HS-27A (cell line): ENCODE measurements around the gene INHBA.

Experiments
- DNase-seq: peaks from one replicate; pipeline ENCODE4 v3.0.0-alpha.2; 2012; ENCODE audit warnings: low read depth, missing footprints

The INHBA gene

GRCh38 chr7:41702635-41703371 lies at the start of gene INHBA:
Gene INHBA (minus strand): TSS chr7:41703090. CDS start chr7:41700374, 2,716 bp downstream.
- DNase-seq = no peak

- no peak for DNase-seq
Observed at GRCh38 chr7:41752615-41753014, 49.7 kb upstream of the INHBA start.

GRCh38 chr7:41750661-41751540 lies 48.0 kb upstream of the INHBA start:
- no peak for DNase-seq

- no peak for DNase-seq
Observed at GRCh38 chr7:41747961-41748360, 45.1 kb upstream of the INHBA start.

- no peak for DNase-seq
Observed at GRCh38 chr7:41745451-41745850, 42.6 kb upstream of the INHBA start.

DNA sequence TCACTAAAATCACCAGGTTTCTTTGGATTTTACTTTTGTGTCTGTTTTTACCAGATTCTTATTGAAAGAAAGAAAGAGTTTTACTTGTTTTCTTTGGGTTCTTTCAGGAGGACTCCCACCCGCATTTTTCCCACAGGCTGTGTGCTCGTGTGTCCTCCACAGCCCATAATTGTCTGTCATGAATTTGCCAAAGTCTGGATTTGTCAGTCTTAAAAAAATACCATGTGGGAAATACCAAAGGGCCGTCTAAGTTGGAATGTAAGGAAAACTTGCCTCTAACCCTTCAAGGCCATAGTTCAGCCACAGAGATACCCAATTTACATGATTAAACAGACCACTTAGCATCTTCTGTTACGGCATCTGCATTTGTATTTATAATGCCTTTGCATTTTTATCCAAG lies 41.3 kb upstream of the INHBA start:
- DNase-seq = no peak

GRCh38 chr7:41742401-41743020 lies 39.6 kb upstream of the INHBA start:
- no peak for DNase-seq

GRCh38 chr7:41738806-41739205 lies 35.9 kb upstream of the INHBA start:
- DNase-seq = no peak

DNA sequence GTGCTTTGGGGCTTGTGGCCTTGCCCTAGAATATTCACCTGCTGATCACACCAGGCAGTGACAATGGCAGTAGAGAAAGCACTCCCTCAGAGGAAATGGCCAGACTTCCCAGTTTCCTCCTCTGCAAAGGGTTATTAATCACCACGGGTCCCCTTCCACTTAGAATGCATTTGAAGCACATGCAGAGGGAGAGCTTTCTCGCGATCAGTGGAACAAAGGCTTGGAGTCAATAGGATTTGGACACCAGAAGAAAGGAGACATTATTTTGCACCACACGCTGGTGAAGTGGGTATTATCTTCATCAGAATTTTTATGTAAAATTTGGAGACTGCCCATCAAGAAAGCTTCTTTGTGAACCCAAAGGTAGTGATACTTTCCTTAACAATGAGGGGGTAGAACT lies 35.4 kb upstream of the INHBA start:
- DNase-seq = no peak

DNA sequence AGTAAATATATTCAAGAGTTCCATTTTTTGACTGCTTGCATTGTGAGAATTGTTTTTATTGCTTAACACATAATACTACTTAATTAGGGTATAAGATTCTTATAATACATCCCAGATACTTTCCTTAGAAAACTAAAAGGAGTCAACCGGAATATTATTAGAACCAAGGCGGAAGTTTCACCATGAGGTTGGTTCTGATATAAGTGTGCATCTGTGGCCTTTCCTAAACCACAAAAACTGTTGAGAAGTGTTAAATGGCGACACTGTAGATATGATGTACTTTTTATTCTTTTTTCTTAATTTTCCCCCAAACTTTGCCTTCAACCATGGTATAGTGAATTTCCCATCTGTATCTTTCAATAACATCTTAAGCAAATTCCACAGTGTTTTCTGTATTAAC lies 32.3 kb upstream of the INHBA start:
- no peak for DNase-seq

DNA sequence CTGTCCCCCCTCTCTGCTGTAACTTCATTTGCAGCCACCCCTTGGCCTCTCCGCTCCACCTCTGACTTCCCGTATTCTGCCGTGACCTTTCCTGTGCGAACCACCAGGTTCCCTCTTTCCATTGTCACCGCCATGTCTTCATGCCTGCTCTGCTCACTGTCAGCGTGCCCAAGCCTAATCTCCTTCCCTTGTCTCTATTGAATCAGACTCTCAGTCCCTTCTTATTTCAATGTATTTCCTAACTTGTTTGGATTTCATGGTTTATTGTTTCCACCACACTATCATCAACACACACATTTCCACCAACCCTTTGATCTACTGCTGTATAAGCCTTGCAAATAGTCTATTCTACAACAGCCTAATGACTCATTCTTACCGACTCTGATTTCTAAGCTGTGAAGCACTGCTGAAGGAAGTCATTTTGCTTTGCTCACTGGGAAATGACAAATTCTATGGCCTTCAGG lies 30.0 kb upstream of the INHBA start:
- DNase-seq = no peak

GRCh38 chr7:41732436-41732785 lies 29.5 kb upstream of the INHBA start:
- DNase-seq = no peak

GRCh38 chr7:41731493-41732435 lies 28.9 kb upstream of the INHBA start:
- no peak for DNase-seq

- DNase-seq = no peak
Observed at GRCh38 chr7:41730668-41731067, 27.8 kb upstream of the INHBA start.

- DNase-seq = no peak
Observed at GRCh38 chr7:41730161-41730560, 27.3 kb upstream of the INHBA start.

GRCh38 chr7:41729059-41729458 lies 26.2 kb upstream of the INHBA start:
- DNase-seq = no peak

DNA sequence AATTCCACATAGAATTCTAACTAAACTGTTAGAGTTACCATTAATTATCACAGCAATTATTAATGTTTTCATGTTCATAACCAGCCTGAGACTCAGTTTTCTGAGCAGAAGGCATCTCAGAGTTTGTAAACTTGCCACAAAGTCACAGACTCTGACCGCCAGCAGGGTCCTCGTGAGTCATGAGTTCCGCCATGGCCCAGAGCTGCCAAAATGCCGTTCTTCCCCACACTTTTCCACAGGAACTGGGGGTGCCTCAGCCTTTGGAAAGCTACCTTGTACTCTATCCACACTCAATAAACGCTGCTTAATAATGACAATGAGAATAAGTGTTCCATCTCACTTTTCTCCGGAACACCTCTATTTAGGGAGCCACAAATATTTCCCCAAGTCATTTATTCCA lies 22.1 kb upstream of the INHBA start:
- DNase-seq = no peak

DNA sequence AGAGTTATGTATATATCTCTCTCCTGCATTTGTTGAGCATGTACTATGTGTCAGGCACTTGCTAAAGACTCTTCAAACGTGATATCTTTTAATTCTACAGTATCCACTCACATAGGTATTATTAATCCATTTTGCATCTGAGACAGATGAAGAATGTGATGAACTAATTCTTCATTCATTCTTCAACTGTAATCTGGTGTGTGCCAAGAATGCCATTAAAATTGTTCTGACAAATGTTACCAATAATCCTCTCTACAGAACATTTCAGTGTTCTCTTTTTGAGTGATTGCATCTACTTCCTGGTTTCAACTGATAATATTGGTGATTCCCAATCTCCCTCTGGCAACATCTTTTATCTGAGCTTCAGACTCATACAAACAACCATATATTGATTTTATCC lies 18.0 kb upstream of the INHBA start:
- DNase-seq = no peak

DNA sequence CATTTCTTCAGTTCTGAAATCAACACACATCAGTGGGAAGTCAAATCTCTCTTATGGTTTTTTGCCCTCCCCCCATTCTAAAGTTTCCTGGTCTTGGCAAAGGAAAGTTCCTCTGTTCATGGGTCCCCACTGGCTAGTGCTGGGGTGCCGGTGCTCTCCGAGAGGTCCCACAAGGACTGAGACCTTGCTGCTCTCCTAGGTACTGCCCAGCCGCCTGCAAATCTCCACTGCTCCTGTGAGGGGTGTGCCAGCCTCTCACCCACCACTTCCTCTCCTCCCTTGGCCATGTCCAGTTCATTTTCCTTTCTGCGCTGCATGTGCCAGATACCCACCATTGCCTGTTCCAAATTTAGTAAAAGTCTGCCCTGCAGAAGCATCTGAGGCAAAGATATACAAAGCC lies 17.2 kb upstream of the INHBA start:
- DNase-seq = no peak

DNA sequence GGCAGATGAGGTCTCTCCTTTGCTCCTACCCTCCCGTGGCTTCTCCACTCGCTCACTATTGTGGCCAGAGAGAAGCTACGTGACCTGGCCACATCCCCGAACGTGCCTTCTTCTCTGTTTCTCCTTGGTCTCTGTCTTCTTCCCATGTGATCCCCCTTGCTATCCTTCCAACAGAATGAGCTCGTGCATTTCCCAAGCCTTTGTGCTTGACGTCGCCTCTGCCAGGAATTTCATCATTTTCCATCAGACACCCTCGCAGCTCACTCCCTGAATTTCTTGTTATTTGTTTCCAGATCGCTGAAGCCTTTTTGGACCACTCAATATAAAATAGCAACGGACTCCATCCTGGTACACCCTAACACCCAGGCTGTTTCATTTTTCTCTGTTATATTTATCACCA lies 13.8 kb upstream of the INHBA start:
- DNase-seq = no peak

- DNase-seq = no peak
Observed at GRCh38 chr7:41715000-41715399, 12.1 kb upstream of the INHBA start.
